MM.1S (cell line): ENCODE measurements around the gene A4GNT.
A peak's percentile ranks its signal among the peaks of the same experiment; 100 is the strongest.

Source experiments
- DNase-seq: peaks from one replicate; pipeline ENCODE4 v3.0.0-alpha.2; 2015
- H2AFZ ChIP-seq: fragments of 300-600 bp; sonication (generic); 2 replicates; pipeline ENCODE4 v1.6.0; 2016; ENCODE audit warnings: antibody characterized with exemption, low read length
- H3F3A ChIP-seq: fragments of 300-600 bp; sonication (generic); 2 replicates; pipeline ENCODE4 v1.6.1; 2016; ENCODE audit warnings: mild to moderate bottlenecking, antibody characterized with exemption, low read length, moderate library complexity, mixed read lengths; ENCODE audit not compliant: insufficient read depth
- H3K27ac ChIP-seq: fragments of 300-600 bp; sonication (generic); 2 replicates; pipeline ENCODE4 v1.5.1; 2016; ENCODE audit warnings: mild to moderate bottlenecking, low read length
- H3K27me3 ChIP-seq: fragments of 300-600 bp; sonication (generic); replicated peaks from 2 replicates; pipeline ENCODE4 v1.6.0; 2016; ENCODE audit warnings: low read length; ENCODE audit not compliant: insufficient read depth
- H3K36me3 ChIP-seq: fragments of 300-600 bp; sonication (generic); replicated peaks from 2 replicates; pipeline ENCODE4 v1.6.1; 2016; ENCODE audit warnings: mild to moderate bottlenecking, low read length, mixed read lengths; ENCODE audit not compliant: insufficient read depth
- H3K4me1 ChIP-seq: fragments of 300-600 bp; sonication (generic); 2 replicates; pipeline ENCODE4 v1.6.1; 2016; ENCODE audit warnings: low read length, mixed read lengths
- H3K4me2 ChIP-seq: fragments of 300-600 bp; sonication (generic); 2 replicates; pipeline ENCODE4 v1.6.0; 2016; ENCODE audit warnings: low read depth, low read length
- H3K4me3 ChIP-seq: fragments of 300-600 bp; sonication (generic); 2 replicates; pipeline ENCODE4 v1.5.1; 2016; ENCODE audit warnings: low read length, mixed read lengths
- H3K79me2 ChIP-seq: fragments of 300-600 bp; sonication (generic); 2 replicates; pipeline ENCODE4 v1.6.1; 2016; ENCODE audit warnings: mixed run types, low read length, mixed read lengths
- H3K9ac ChIP-seq: fragments of 300-600 bp; sonication (generic); 2 replicates; pipeline ENCODE4 v1.6.1; 2016; ENCODE audit warnings: low read length, mixed read lengths
- H3K9me2 ChIP-seq: fragments of 300-600 bp; sonication (generic); replicated peaks from 2 replicates; pipeline ENCODE4 v1.6.1; 2016; ENCODE audit warnings: mild to moderate bottlenecking, low read length, mixed read lengths; ENCODE audit not compliant: insufficient read depth
- H3K9me3 ChIP-seq: fragments of 300-600 bp; sonication (generic); replicated peaks from 2 replicates; pipeline ENCODE4 v1.6.1; 2016; ENCODE audit warnings: mild to moderate bottlenecking, low read length, mixed read lengths; ENCODE audit not compliant: insufficient read depth
- H4K20me1 ChIP-seq: fragments of 300-600 bp; sonication (generic); 2 replicates; pipeline ENCODE4 v1.6.1; 2016; ENCODE audit warnings: mild to moderate bottlenecking, low read length, moderate library complexity, mixed read lengths; ENCODE audit not compliant: insufficient read depth
- EZH2 ChIP-seq: fragments of 300-600 bp; sonication (generic); optimal IDR thresholded peaks from 2 replicates; pipeline ENCODE3; 2017; ENCODE audit warnings: low read depth, mild to moderate bottlenecking, antibody characterized with exemption, low read length, mixed read lengths
- EZH2phosphoT487 ChIP-seq: fragments of 300-600 bp; sonication (generic); IDR thresholded peaks from 2 replicates; pipeline ENCODE4 v1.6.1; 2018; ENCODE audit warnings: antibody characterized with exemption, low read length
- TF ChIP-seq, protein P1 (sequence below): fragments of 300-600 bp; sonication (generic); IDR thresholded peaks from 2 replicates; pipeline ENCODE4 v1.5.1; 2016; ENCODE audit warnings: antibody characterized with exemption, low read length, mixed read lengths

A4GNT gene

DNA sequence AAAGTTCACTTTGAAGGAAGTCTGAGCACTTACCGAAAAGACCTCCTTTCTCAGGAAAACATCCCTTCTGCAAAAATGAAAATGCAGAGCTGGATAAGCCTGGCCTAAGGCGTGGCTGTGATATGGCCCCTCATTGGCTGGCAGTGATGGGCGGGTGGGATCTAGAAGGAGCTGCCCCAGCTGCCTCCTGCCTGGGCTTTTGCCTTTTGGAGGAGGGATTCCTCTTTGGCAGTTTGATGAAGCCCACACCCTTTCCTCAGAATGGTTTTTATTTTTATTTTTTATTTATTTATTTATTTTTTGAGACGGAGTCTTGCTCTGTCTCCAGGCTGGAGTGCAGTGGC is 12.8 kb downstream of the A4GNT start:
- Histone ChIP-seq H3F3A (no peaks in the 10 kb centered on the region), H3K4me3 (no peak overlapping the region), H3K36me3 (no peaks in the 10 kb centered on the region), H3K9me2 (no peaks in the 10 kb centered on the region), H3K9ac (no peak overlapping the region), H3K9me3 (no peaks in the 10 kb centered on the region), H4K20me1 (no peaks in the 10 kb centered on the region), H3K4me1 (no peaks in the 10 kb centered on the region), H3K27me3 (peaks cover 6% of the 10 kb centered on the region; the same call in 1 of the 2 replicates), H3K27ac (no peak overlapping the region), H3K79me2 (no peaks in the 10 kb centered on the region), H2AFZ (no peak overlapping the region), H3K4me2 (no peak overlapping the region)
- TF ChIP-seq EZH2phosphoT487 (no peak), EZH2 (no peak)
- no peak for DNase-seq

DNA sequence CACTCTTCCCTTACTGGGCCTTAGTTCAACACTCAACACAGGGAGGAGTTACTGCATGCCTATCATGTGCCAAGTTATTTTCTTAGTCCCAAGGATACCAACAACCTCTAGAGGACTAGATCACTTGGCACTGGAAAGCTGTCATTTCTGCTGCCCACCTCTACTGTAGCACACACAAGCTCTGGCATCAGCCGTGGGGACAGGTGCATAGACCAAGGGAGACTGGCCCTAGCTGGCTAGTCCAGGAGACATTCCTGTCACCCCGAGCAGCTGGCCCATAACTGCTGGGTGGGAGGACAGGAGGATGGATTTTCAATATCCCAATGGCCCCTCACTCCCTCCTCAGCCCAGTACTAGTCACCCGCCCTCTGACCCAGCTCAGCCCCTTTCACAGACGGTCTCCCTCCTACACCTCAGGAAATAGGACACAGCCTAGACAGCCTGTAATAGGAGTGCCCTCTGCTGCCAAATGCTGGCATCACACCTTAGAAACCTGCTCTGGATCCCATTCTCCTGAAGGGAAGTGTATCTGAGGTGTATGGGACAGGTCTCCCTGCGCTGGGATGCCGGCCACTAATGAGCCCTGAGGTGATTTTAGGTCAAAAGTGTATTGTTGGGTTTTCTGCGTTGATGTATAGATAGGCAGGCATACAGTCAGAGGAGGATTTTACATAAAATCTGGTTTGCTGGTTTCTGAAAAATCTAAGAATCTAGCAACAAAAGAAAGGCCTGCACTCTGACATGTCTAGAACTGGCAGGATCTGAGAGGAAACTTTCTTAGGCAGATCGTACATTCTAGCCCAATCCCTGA is 13.4 kb downstream of the A4GNT start:
- H3K9me2 ChIP-seq: no peaks in the 10 kb centered on the region
- no peak overlapping the region for H2AFZ ChIP-seq
- peak; percentile 50 for DNase-seq
- no peaks in the 10 kb centered on the region for H3K9me3 ChIP-seq
- H3K79me2 ChIP-seq: no peaks in the 10 kb centered on the region
- no peak overlapping the region for H3K27ac ChIP-seq
- H3K4me3 ChIP-seq: no peak overlapping the region
- no peaks in the 10 kb centered on the region for H3F3A ChIP-seq
- peaks cover 10% of the 10 kb centered on the region; the same call in 1 of the 2 replicates for H3K27me3 ChIP-seq
- H4K20me1 ChIP-seq: no peaks in the 10 kb centered on the region
- no peak for TF ChIP-seq EZH2phosphoT487
- no peak for TF ChIP-seq EZH2
- TF ChIP-seq, protein P1, sequence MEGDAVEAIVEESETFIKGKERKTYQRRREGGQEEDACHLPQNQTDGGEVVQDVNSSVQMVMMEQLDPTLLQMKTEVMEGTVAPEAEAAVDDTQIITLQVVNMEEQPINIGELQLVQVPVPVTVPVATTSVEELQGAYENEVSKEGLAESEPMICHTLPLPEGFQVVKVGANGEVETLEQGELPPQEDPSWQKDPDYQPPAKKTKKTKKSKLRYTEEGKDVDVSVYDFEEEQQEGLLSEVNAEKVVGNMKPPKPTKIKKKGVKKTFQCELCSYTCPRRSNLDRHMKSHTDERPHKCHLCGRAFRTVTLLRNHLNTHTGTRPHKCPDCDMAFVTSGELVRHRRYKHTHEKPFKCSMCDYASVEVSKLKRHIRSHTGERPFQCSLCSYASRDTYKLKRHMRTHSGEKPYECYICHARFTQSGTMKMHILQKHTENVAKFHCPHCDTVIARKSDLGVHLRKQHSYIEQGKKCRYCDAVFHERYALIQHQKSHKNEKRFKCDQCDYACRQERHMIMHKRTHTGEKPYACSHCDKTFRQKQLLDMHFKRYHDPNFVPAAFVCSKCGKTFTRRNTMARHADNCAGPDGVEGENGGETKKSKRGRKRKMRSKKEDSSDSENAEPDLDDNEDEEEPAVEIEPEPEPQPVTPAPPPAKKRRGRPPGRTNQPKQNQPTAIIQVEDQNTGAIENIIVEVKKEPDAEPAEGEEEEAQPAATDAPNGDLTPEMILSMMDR: peak; percentile 87
- H3K36me3 ChIP-seq: no peaks in the 10 kb centered on the region
- no peaks in the 10 kb centered on the region for H3K4me1 ChIP-seq
- H3K9ac ChIP-seq: no peak overlapping the region
- no peak overlapping the region for H3K4me2 ChIP-seq

DNA sequence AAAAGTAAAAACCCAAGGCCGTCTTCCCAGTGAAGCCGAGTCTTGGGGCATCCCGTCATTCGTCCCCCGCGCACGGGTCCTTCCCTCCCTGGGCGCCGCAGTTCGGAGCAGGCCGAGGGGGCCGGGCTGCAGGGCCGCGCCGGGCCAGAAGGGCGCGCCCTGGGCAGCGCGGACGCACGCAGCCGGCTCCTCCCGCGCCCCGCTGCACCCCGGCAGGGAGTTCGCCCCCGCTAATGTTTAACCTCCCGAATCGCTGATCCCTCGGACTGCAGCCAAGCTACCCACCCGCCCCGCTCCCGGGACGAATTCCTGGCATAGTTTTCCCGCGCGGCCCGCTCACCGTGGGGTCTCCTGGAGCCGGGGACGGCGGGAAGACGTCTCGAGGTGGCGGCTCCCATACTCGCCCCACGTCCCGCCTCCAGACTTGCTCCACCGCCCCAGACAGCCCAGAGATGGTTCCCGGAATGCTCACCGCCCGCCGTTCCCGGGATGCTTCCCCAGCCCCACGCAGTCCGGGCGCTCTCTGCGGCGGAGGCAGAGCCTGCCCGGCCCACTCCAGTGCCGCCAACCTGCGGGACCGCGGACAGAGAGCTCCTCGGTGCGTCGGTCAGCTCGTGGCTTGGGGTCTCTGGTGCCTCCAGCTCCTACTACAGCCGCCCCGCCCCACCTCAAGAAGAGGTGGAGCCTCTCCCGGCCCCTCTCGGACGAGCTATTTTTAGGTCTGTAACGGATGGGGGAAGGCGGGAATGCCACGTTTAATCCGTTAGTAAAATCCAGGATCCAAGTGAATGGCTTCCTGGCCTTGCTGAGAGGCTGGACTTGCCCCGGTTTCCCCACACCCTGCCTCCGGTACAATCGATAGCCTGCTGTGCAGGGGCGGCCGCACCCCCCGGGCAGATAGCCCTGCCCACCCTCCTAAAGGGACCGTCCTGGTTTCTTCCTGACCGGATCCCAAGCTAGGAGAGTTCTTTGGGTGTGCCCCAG is 16.9 kb downstream of the A4GNT start, which contains the start of gene DZIP1L:
Gene DZIP1L (minus strand): TSS at position 621 of the 984 bp plus-strand sequence. CDS start 11,637 bp downstream, outside the sequence.
- Histone ChIP-seq H3K27me3 (peaks cover 7% of the 10 kb centered on the region; the same call in 1 of the 2 replicates), H3K9me2 (no peaks in the 10 kb centered on the region), H3K9ac (peak within 1 kb of the TSS; percentile 57; the same call in 1 of the 2 replicates), H2AFZ (peak within 1 kb of the TSS; percentile 95), H3K36me3 (no peaks in the 10 kb centered on the region), H3F3A (no peaks in the 10 kb centered on the region), H4K20me1 (no peaks in the 10 kb centered on the region), H3K27ac (no peak within 1 kb of the TSS), H3K4me3 (peak within 1 kb of the TSS; percentile 86), H3K79me2 (no peaks in the 10 kb centered on the region), H3K9me3 (no peaks in the 10 kb centered on the region), H3K4me1 (no peaks in the 10 kb centered on the region), H3K4me2 (peak within 1 kb of the TSS; percentile 98)
- peak; percentile 38 for DNase-seq
- no peak for TF ChIP-seq EZH2
- no peak for TF ChIP-seq EZH2phosphoT487
- TF ChIP-seq, protein P1: peak; percentile 55
